Measurements from ENCODE around the gene EML5. TPM values are rescaled to one million over a fixed set of nuclear protein-coding genes. Genes with fewer than 3 reads are reported as not detected.

EML5 gene
- total RNA-seq, 1 experiment from 2014 or later = 1.8 TPM

- Histone ChIP-seq H3K9me2 (ENCODE audit: insufficient read depth) (no peaks in the 10 kb centered on the region), H2AFZ (ENCODE audit: low read depth, low read length, poor library complexity, severe bottlenecking) (no peak overlapping the region), H3K27me3 (ENCODE audit: insufficient read depth, low read length) (no peaks in the 10 kb centered on the region), H3K27ac (ENCODE audit: low read depth, low read length) (no peak overlapping the region), H3K4me2 (ENCODE audit: low read length) (no peak overlapping the region), H3K9me3 (ENCODE audit: control insufficient read depth in 1 of 2, insufficient read depth in 1 of 2, low read depth in 1 of 2, low read length in 2 of 2) (no peaks in the 10 kb centered on the region), H4K20me1 (ENCODE audit: insufficient read depth) (no peaks in the 10 kb centered on the region), H3K4me3 (replicated peaks in 1 of 2; ENCODE audit: low read depth in 1 of 2, low read length in 2 of 2) (no peak overlapping the region), H3K79me2 (ENCODE audit: insufficient read depth, low read length) (no peaks in the 10 kb centered on the region), H3K4me1 (ENCODE audit: control insufficient read depth in 1 of 2, insufficient read depth in 2 of 2, low read length in 2 of 2) (no peaks in the 10 kb centered on the region), H3K9ac (ENCODE audit: low read length) (no peak overlapping the region), H3K36me3 (ENCODE audit: control insufficient read depth in 1 of 2, insufficient read depth in 2 of 2, low read length in 2 of 2) (no peaks in the 10 kb centered on the region)
- POLR2A ChIA-PET = no interaction called here
- intact Hi-C loops (cut with micrococcal nuclease) = no loop called here
- BruUV-seq (replicated peaks) = no TSS peak
- no peak for TF ChIP-seq ELF1 (IDR thresholded peaks at IDR 0.05; ENCODE audit: borderline replicate concordance, low read depth)
- TF ChIP-seq SP1 (IDR thresholded peaks at IDR 0.05; ENCODE audit: low read depth) = no peak
- TF ChIP-seq YY1 (IDR thresholded peaks at IDR 0.05; ENCODE audit: extremely low read depth, insufficient replicate concordance, low read depth, low read length) = no peak
- no peak for TF ChIP-seq CEBPB (IDR thresholded peaks at IDR 0.05; ENCODE audit: low read depth)
- TF ChIP-seq, protein P1, sequence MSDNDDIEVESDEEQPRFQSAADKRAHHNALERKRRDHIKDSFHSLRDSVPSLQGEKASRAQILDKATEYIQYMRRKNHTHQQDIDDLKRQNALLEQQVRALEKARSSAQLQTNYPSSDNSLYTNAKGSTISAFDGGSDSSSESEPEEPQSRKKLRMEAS (IDR thresholded peaks at IDR 0.05) = no peak
- no peak for TF ChIP-seq REST (IDR thresholded peaks at IDR 0.05; ENCODE audit: low read depth)
- TF ChIP-seq, protein P2, sequence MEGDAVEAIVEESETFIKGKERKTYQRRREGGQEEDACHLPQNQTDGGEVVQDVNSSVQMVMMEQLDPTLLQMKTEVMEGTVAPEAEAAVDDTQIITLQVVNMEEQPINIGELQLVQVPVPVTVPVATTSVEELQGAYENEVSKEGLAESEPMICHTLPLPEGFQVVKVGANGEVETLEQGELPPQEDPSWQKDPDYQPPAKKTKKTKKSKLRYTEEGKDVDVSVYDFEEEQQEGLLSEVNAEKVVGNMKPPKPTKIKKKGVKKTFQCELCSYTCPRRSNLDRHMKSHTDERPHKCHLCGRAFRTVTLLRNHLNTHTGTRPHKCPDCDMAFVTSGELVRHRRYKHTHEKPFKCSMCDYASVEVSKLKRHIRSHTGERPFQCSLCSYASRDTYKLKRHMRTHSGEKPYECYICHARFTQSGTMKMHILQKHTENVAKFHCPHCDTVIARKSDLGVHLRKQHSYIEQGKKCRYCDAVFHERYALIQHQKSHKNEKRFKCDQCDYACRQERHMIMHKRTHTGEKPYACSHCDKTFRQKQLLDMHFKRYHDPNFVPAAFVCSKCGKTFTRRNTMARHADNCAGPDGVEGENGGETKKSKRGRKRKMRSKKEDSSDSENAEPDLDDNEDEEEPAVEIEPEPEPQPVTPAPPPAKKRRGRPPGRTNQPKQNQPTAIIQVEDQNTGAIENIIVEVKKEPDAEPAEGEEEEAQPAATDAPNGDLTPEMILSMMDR (IDR thresholded peaks at IDR 0.05 in 2 of 3, conservative IDR thresholded peaks at IDR 0.05 in 1 of 3; ENCODE audit: borderline replicate concordance in 1 of 3, insufficient read depth in 1 of 3, low read depth in 2 of 3, low read length in 2 of 3) = no peak
- TF ChIP-seq SRF (IDR thresholded peaks at IDR 0.05; ENCODE audit: low read depth) = no peak
- no peak for TF ChIP-seq ZNF274 (IDR thresholded peaks at IDR 0.05; ENCODE audit: low read depth, low read length)
- no peak for TF ChIP-seq FOSL1 (IDR thresholded peaks at IDR 0.05; ENCODE audit: low read depth)
- no peak for TF ChIP-seq SIN3A (IDR thresholded peaks at IDR 0.05; ENCODE audit: low read depth)
- TF ChIP-seq JUND (IDR thresholded peaks at IDR 0.05) = no peak
- TF ChIP-seq EZH2 (IDR thresholded peaks at IDR 0.05) = no peak
- TF ChIP-seq EGR1 (IDR thresholded peaks at IDR 0.05; ENCODE audit: low read depth) = no peak
- TF ChIP-seq RAD21 (IDR thresholded peaks at IDR 0.05; ENCODE audit: low read depth) = no peak
- TF ChIP-seq POLR2A (IDR thresholded peaks at IDR 0.05; ENCODE audit: borderline replicate concordance, extremely low read depth, insufficient read depth, insufficient read length) = no peak
- no peak for TF ChIP-seq CBX3 (IDR thresholded peaks at IDR 0.05; ENCODE audit: low read depth)
- TF ChIP-seq TCF7L2 (IDR thresholded peaks at IDR 0.05; ENCODE audit: borderline replicate concordance, extremely low read depth, insufficient read depth, insufficient read length) = no peak
- TF ChIP-seq ATF3 (IDR thresholded peaks at IDR 0.05) = no peak
- ATAC-seq (no peak), DNase-seq (ENCODE audit: low read depth, low spot score) (no peak)
- CTCF ChIA-PET = no interaction called here
- RAD21 ChIA-PET (ENCODE audit: low non-redundant PET in 1 of 2, low total read pairs in 2 of 2, uncharacterized antibody in 2 of 2, unreplicated experiment in 2 of 2) = no interaction called here
Observed at GRCh38 chr14:88688386-88688785, 104.4 kb downstream of the EML5 start.
